ENCODE results near the gene HCAR3.
"Not testable (repeated sequence)": the region's sequence is repeated elsewhere in the genome, so short reads cannot be mapped to it uniquely, and the experiment has no call there.

The HCAR3 gene

GRCh38 chr12:122716658-122717057, at the start of gene HCAR3:
Gene HCAR3, minus strand, starts transcription at chr12:122716811. Its CDS starts 74 bp downstream, at chr12:122716737.
- not testable (repeated sequence) for DNase-seq (ENCODE audit: low read depth in 2 of 2)

GRCh38 chr12:122757568-122757967, 41.0 kb upstream of the HCAR3 start:
- DNase-seq (ENCODE audit: low read depth in 2 of 2): no peak

- DNase-seq (ENCODE audit: low read depth in 2 of 2): no peak
Measured at GRCh38 chr12:122754790-122755189, 38.2 kb upstream of the HCAR3 start.

- DNase-seq (ENCODE audit: low read depth in 2 of 2): no peak
Measured at GRCh38 chr12:122753319-122753650, 36.7 kb upstream of the HCAR3 start.

GRCh38 chr12:122752464-122753318, 36.1 kb upstream of the HCAR3 start, which contains the start of gene DENR:
Gene DENR, plus strand, starts transcription at chr12:122752824. Its CDS starts 878 bp downstream, at chr12:122753702.
- peak; percentile 98 to 99 for DNase-seq (ENCODE audit: low read depth in 2 of 2)

- not testable (repeated sequence) for DNase-seq (ENCODE audit: low read depth in 2 of 2)
Measured at GRCh38 chr12:122750781-122751515, 34.3 kb upstream of the HCAR3 start.

- DNase-seq (ENCODE audit: low read depth in 2 of 2): no peak
Measured at GRCh38 chr12:122749569-122750332, 33.1 kb upstream of the HCAR3 start.

- no peak for DNase-seq (ENCODE audit: low read depth in 2 of 2)
Measured at GRCh38 chr12:122747224-122748135, 30.9 kb upstream of the HCAR3 start.

GRCh38 chr12:122743895-122744525, 27.4 kb upstream of the HCAR3 start:
- no peak for DNase-seq (ENCODE audit: low read depth in 2 of 2)

GRCh38 chr12:122740351-122740750, 23.7 kb upstream of the HCAR3 start:
- DNase-seq (ENCODE audit: low read depth in 2 of 2): no peak

- DNase-seq (ENCODE audit: low read depth in 2 of 2): no peak
Measured at GRCh38 chr12:122738571-122738970, 22.0 kb upstream of the HCAR3 start.

GRCh38 chr12:122732611-122733010, 16.0 kb upstream of the HCAR3 start:
- no peak for DNase-seq (ENCODE audit: low read depth in 2 of 2)

GRCh38 chr12:122732170-122732569, 15.6 kb upstream of the HCAR3 start:
- DNase-seq (ENCODE audit: low read depth in 2 of 2): peak in 1 of 2 donors; percentile 28

GRCh38 chr12:122730215-122731014, 13.8 kb upstream of the HCAR3 start, which contains the start of gene HCAR1:
Gene HCAR1, minus strand, starts transcription at chr12:122730844. Its CDS starts 505 bp downstream, at chr12:122730339.
- peak in 1 of 2 donors; percentile 28 for DNase-seq (ENCODE audit: low read depth in 2 of 2)

- no peak for DNase-seq (ENCODE audit: low read depth in 2 of 2)
Measured at GRCh38 chr12:122729583-122730214, 13.1 kb upstream of the HCAR3 start.

- peak in 1 of 2 donors; percentile 18 for DNase-seq (ENCODE audit: low read depth in 2 of 2)
Measured at GRCh38 chr12:122726080-122726558, 9.5 kb upstream of the HCAR3 start.

GRCh38 chr12:122725452-122726079, 9.0 kb upstream of the HCAR3 start:
- DNase-seq (ENCODE audit: low read depth in 2 of 2): no peak

GRCh38 chr12:122724641-122725243, 8.1 kb upstream of the HCAR3 start:
- DNase-seq (ENCODE audit: low read depth in 2 of 2): no peak
